Prostate gland (tissue), 2 donors: ENCODE measurements around the gene GREB1.

Experiments used
- POLR2A ChIP-seq: fragments of 450-650 bp; IDR thresholded peaks from one replicate; pipeline ENCODE4 v1.6.1; 2016; ENCODE audit warnings: antibody characterized with exemption, mild to moderate bottlenecking
- TF ChIP-seq, protein P1 (sequence below), 4 experiments: fragments of 200-600 bp in 2 of 4; fragments of 450-650 bp in 2 of 4; sonication (generic) in 2 of 4; IDR thresholded peaks; 1 replicate in 3 of 4; 2 replicates in 1 of 4; pipeline ENCODE4 v1.5.1; 2016 to 2019; ENCODE audit warnings: antibody characterized with exemption in 4 of 4, mild to moderate bottlenecking in 2 of 4, moderate library complexity in 2 of 4

- TF ChIP-seq, protein P1, sequence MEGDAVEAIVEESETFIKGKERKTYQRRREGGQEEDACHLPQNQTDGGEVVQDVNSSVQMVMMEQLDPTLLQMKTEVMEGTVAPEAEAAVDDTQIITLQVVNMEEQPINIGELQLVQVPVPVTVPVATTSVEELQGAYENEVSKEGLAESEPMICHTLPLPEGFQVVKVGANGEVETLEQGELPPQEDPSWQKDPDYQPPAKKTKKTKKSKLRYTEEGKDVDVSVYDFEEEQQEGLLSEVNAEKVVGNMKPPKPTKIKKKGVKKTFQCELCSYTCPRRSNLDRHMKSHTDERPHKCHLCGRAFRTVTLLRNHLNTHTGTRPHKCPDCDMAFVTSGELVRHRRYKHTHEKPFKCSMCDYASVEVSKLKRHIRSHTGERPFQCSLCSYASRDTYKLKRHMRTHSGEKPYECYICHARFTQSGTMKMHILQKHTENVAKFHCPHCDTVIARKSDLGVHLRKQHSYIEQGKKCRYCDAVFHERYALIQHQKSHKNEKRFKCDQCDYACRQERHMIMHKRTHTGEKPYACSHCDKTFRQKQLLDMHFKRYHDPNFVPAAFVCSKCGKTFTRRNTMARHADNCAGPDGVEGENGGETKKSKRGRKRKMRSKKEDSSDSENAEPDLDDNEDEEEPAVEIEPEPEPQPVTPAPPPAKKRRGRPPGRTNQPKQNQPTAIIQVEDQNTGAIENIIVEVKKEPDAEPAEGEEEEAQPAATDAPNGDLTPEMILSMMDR (IDR thresholded peaks at IDR 0.05): no peak
- no peak for TF ChIP-seq POLR2A
Observed at GRCh38 chr2:11581797-11582611, 48.2 kb downstream of the GREB1 start.
